Activated CD8-positive, alpha-beta memory T cell treated with anti-CD3 and anti-CD28 coated beads, Interleukin-2, amount 50 U/mL, for 1 hour (primary cell): Measurements from ENCODE around the gene PCYOX1L.
"Not testable (repeated sequence)": the region's sequence is repeated elsewhere in the genome, so short reads cannot be mapped to it uniquely, and the experiment has no call there.

Experiments
- DNase-seq: peaks from one replicate; pipeline ENCODE4 v3.0.0-alpha.2; 2020; ENCODE audit errors: extremely low read depth

Gene PCYOX1L

GRCh38 chr5:149387081-149387631 is 29.3 kb downstream of the PCYOX1L start:
- no peak for DNase-seq

- DNase-seq, result no peak
Measured at GRCh38 chr5:149387982-149388381, 30.1 kb downstream of the PCYOX1L start.

GRCh38 chr5:149388498-149389190 is 30.8 kb downstream of the PCYOX1L start:
- DNase-seq, result no peak

GRCh38 chr5:149389552-149390495 is 32.0 kb downstream of the PCYOX1L start:
- DNase-seq, result no peak

GRCh38 chr5:149391076-149391475 is 33.2 kb downstream of the PCYOX1L start:
- DNase-seq, result not testable (repeated sequence)

GRCh38 chr5:149391524-149391923 is 33.7 kb downstream of the PCYOX1L start:
- DNase-seq, result no peak

- DNase-seq, result no peak
Measured at GRCh38 chr5:149392718-149393117, 34.9 kb downstream of the PCYOX1L start.

- DNase-seq, result not testable (repeated sequence)
Measured at GRCh38 chr5:149394996-149395395, 37.1 kb downstream of the PCYOX1L start.

GRCh38 chr5:149397530-149397929 is 39.7 kb downstream of the PCYOX1L start:
- DNase-seq, result no peak

GRCh38 chr5:149398747-149399266 is 41.0 kb downstream of the PCYOX1L start:
- not testable (repeated sequence) for DNase-seq

- no peak for DNase-seq
Measured at GRCh38 chr5:149399775-149400174, 41.9 kb downstream of the PCYOX1L start.

- DNase-seq, result no peak
Measured at GRCh38 chr5:149400304-149400703, 42.5 kb downstream of the PCYOX1L start.

- DNase-seq, result no peak
Measured at GRCh38 chr5:149401051-149401450, 43.2 kb downstream of the PCYOX1L start.

GRCh38 chr5:149402291-149402690 is 44.4 kb downstream of the PCYOX1L start:
- DNase-seq, result no peak

- DNase-seq, result no peak
Measured at GRCh38 chr5:149403923-149404745, 46.3 kb downstream of the PCYOX1L start.

- DNase-seq, result no peak
Measured at GRCh38 chr5:149404746-149405549, 47.1 kb downstream of the PCYOX1L start.

GRCh38 chr5:149405550-149406202 is 47.8 kb downstream of the PCYOX1L start:
- DNase-seq, result no peak

GRCh38 chr5:149406203-149406978 is 48.5 kb downstream of the PCYOX1L start:
- DNase-seq, result no peak

GRCh38 chr5:149406979-149407306 is 49.1 kb downstream of the PCYOX1L start:
- DNase-seq, result no peak
